GM12878 (cell line): ENCODE results near the gene SWT1. TPM values are rescaled to one million over a fixed set of nuclear protein-coding genes. Genes with fewer than 3 reads are reported as not detected.

Experiments
- CHD2 ChIP-seq: IDR thresholded peaks from 2 replicates; pipeline ENCODE4 v1.6.1; 2011; ENCODE audit warnings: low read depth, low read length, improper control_type of control experiment, borderline replicate concordance
- CREM ChIP-seq: IDR thresholded peaks from 2 replicates; pipeline ENCODE4 v1.6.1; 2014; ENCODE audit warnings: antibody characterized with exemption, low read depth
- FOXM1 ChIP-seq: IDR thresholded peaks from 2 replicates; pipeline ENCODE4 v1.6.1; 2012; ENCODE audit warnings: low read depth, mild to moderate bottlenecking, inconsistent platforms, low read length, moderate library complexity
- GABPA ChIP-seq: IDR thresholded peaks from 2 replicates; pipeline ENCODE4 v1.6.1; 2014; ENCODE audit warnings: antibody characterized with exemption, low read depth, mild to moderate bottlenecking, inconsistent platforms
- GATAD2B ChIP-seq: fragments of 450-650 bp; conservative IDR thresholded peaks from 2 replicates; pipeline ENCODE4 v1.6.1; 2017; ENCODE audit warnings: low read depth, mild to moderate bottlenecking, moderate library complexity
- HDAC6 ChIP-seq: fragments of 200-600 bp; sonication (generic); IDR thresholded peaks from one replicate; pipeline ENCODE4 v1.8.0; 2017; ENCODE audit warnings: antibody characterized with exemption; ENCODE audit not compliant: unreplicated experiment
- JUNB ChIP-seq: IDR thresholded peaks from 2 replicates; pipeline ENCODE4 v1.6.1; 2016; ENCODE audit warnings: antibody characterized with exemption, mild to moderate bottlenecking
- KLF5 ChIP-seq: fragments of 450-650 bp; IDR thresholded peaks from 2 replicates; pipeline ENCODE4 v1.6.1; 2014; ENCODE audit warnings: mild to moderate bottlenecking; ENCODE audit not compliant: partially characterized antibody
- MXI1 ChIP-seq: fragments of 150-350 bp; IDR thresholded peaks from 2 replicates; pipeline ENCODE4 v1.6.1; 2011; ENCODE audit warnings: low read depth, mild to moderate bottlenecking, inconsistent platforms, low read length, improper control_type of control experiment
- NFYA ChIP-seq: IDR thresholded peaks from 2 replicates; pipeline ENCODE4 v1.6.1; 2011; ENCODE audit warnings: low read depth, mild to moderate bottlenecking, low read length, improper control_type of control experiment, borderline replicate concordance
- NRF1 ChIP-seq: conservative IDR thresholded peaks from 2 replicates; pipeline ENCODE4 v1.6.1; 2011; ENCODE audit warnings: mild to moderate bottlenecking, low read depth, low read length, improper control_type of control experiment
- RAD21 ChIP-seq: IDR thresholded peaks from 2 replicates; pipeline ENCODE4 v1.6.1; 2011; ENCODE audit warnings: mild to moderate bottlenecking, low read depth, low read length, moderate library complexity; ENCODE audit not compliant: insufficient read depth
- RBBP5 ChIP-seq: fragments of 200-600 bp; sonication (generic); conservative IDR thresholded peaks from 2 replicates; pipeline ENCODE4 v1.6.1; 2016
- RUNX3 ChIP-seq: IDR thresholded peaks from 2 replicates; pipeline ENCODE4 v1.6.1; 2012; ENCODE audit warnings: low read length, inconsistent platforms
- SP1 ChIP-seq: IDR thresholded peaks from one replicate; pipeline ENCODE4 v1.6.1; 2011; ENCODE audit warnings: low read depth, low read length
- SPI1 ChIP-seq: IDR thresholded peaks from 2 replicates; pipeline ENCODE4 v1.6.1; 2011; ENCODE audit warnings: low read depth, mild to moderate bottlenecking, low read length, moderate library complexity, borderline replicate concordance; ENCODE audit not compliant: insufficient read depth
- SREBF1 ChIP-seq: IDR thresholded peaks from 2 replicates; pipeline ENCODE4 v1.6.1; 2012; ENCODE audit warnings: mild to moderate bottlenecking, low read length
- TARDBP ChIP-seq: IDR thresholded peaks from 2 replicates; pipeline ENCODE4 v1.6.1; 2016; ENCODE audit warnings: borderline replicate concordance
- TCF12 ChIP-seq: IDR thresholded peaks from 2 replicates; pipeline ENCODE4 v1.6.1; 2011; ENCODE audit warnings: low read depth, mild to moderate bottlenecking, low read length
- polyA plus RNA-seq, 11 experiments: library from polyadenylated mRNA; depleted of rRNA in 4 of 11; unstranded in 6 of 11; stranded (reverse) in 5 of 11; fragments of >200 nt; fragmentation: Nextera tagmentation in 4 of 11; fragmentation: Illumina TruSeq in 1 of 11; extraction: Ambion mirVana in 4 of 11; extraction: Trizol in 1 of 11; gene quantifications; 1 replicate in 1 of 11; 2 replicates in 10 of 11; pipeline versions ENCODE4 v1.2.1 to v1.2.3, GENCODE V29; 2011 to 2016; ENCODE audit warnings: inconsistent platforms in 2 of 11, missing spikeins in 2 of 11, low read depth in 1 of 11
- total RNA-seq, 4 experiments: library from RNA; depleted of rRNA in 3 of 4; stranded (reverse); fragments of >200 nt in 3 of 4; fragmentation: Illumina TruSeq in 1 of 4; extraction: Trizol in 1 of 4; gene quantifications; 2 replicates each; pipeline versions ENCODE4 v1.2.1 to v1.2.3, GENCODE V29; 2013 to 2021
- TF ChIP-seq, protein P1 (sequence below): fragments of 150-350 bp; IDR thresholded peaks from 2 replicates; pipeline ENCODE4 v1.6.1; 2016; ENCODE audit warnings: low read depth, low read length
- TF ChIP-seq, protein P2 (sequence below): IDR thresholded peaks from 2 replicates; pipeline ENCODE4 v1.6.1; 2012; ENCODE audit warnings: improper control_type of control experiment, low read depth, low read length; ENCODE audit not compliant: insufficient replicate concordance

The SWT1 gene
- total and polyA plus RNA-seq, 10 of the 15 experiments (the other 5 are each of a cell fraction or from before 2014, with no cell fraction given), result 1.0 to 4.2 (median 2.6) TPM

DNA sequence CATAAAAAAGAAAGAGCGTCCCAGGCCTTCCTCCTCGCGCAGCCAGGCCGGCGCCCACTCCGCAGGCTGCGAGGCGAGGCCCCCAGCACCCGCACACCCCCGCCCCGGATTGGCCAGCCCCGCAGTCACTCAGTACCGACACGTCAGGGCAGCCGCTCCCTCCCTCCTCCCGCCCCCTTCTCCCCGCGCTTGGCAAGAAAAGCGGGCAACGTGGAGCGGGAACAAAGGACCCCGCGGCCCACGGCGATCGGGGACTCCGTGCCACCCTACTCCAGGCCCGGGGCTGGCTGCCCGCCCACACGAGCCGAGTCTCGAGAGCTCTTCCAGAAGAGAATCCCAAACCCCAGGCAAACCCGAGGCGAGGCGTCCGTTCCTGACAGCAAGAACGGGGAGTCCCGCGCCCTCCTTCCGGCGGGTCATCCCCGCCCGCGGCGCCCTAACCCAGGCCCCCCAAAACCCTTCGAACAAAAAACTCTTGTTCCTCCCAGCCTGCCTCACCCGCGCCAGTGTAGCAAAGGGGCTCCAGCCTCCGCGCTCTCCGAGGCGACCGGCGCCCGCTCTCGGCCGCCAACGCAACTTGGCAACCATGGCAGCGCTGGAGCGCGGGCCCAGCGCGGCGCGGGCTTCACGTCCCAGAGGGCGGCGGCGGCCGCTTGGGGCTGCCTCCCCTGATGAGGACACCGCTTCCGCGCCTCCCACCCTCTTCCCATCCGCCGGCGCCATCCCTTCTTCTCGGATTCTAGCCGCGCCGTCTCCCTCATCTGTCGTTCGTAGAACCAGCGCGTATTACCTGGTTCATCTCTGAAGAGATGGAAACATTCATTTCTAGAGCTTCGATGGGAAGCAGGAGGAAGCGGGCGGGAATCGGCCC lies 159.4 kb downstream of the SWT1 start (continued):
- no peak for TF ChIP-seq RAD21
- peak; percentile 75 for TF ChIP-seq CHD2
- no peak for TF ChIP-seq SPI1
- TF ChIP-seq, protein P1, sequence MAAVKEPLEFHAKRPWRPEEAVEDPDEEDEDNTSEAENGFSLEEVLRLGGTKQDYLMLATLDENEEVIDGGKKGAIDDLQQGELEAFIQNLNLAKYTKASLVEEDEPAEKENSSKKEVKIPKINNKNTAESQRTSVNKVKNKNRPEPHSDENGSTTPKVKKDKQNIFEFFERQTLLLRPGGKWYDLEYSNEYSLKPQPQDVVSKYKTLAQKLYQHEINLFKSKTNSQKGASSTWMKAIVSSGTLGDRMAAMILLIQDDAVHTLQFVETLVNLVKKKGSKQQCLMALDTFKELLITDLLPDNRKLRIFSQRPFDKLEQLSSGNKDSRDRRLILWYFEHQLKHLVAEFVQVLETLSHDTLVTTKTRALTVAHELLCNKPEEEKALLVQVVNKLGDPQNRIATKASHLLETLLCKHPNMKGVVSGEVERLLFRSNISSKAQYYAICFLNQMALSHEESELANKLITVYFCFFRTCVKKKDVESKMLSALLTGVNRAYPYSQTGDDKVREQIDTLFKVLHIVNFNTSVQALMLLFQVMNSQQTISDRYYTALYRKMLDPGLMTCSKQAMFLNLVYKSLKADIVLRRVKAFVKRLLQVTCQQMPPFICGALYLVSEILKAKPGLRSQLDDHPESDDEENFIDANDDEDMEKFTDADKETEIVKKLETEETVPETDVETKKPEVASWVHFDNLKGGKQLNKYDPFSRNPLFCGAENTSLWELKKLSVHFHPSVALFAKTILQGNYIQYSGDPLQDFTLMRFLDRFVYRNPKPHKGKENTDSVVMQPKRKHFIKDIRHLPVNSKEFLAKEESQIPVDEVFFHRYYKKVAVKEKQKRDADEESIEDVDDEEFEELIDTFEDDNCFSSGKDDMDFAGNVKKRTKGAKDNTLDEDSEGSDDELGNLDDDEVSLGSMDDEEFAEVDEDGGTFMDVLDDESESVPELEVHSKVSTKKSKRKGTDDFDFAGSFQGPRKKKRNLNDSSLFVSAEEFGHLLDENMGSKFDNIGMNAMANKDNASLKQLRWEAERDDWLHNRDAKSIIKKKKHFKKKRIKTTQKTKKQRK, result no peak
- TF ChIP-seq GABPA, result 0 out of 2 replicates have a peak, but pooled peaks have one; percentile 9
- TF ChIP-seq TCF12, result no peak
- TF ChIP-seq HDAC6, result no peak
- TF ChIP-seq FOXM1, result no peak
- TF ChIP-seq RBBP5, result no peak
- no peak for TF ChIP-seq NFYA
- TF ChIP-seq TARDBP, result no peak
- no peak for TF ChIP-seq RUNX3
- TF ChIP-seq GATAD2B, result peak; percentile 67; the same call in 1 of the 2 replicates
- TF ChIP-seq, protein P2, sequence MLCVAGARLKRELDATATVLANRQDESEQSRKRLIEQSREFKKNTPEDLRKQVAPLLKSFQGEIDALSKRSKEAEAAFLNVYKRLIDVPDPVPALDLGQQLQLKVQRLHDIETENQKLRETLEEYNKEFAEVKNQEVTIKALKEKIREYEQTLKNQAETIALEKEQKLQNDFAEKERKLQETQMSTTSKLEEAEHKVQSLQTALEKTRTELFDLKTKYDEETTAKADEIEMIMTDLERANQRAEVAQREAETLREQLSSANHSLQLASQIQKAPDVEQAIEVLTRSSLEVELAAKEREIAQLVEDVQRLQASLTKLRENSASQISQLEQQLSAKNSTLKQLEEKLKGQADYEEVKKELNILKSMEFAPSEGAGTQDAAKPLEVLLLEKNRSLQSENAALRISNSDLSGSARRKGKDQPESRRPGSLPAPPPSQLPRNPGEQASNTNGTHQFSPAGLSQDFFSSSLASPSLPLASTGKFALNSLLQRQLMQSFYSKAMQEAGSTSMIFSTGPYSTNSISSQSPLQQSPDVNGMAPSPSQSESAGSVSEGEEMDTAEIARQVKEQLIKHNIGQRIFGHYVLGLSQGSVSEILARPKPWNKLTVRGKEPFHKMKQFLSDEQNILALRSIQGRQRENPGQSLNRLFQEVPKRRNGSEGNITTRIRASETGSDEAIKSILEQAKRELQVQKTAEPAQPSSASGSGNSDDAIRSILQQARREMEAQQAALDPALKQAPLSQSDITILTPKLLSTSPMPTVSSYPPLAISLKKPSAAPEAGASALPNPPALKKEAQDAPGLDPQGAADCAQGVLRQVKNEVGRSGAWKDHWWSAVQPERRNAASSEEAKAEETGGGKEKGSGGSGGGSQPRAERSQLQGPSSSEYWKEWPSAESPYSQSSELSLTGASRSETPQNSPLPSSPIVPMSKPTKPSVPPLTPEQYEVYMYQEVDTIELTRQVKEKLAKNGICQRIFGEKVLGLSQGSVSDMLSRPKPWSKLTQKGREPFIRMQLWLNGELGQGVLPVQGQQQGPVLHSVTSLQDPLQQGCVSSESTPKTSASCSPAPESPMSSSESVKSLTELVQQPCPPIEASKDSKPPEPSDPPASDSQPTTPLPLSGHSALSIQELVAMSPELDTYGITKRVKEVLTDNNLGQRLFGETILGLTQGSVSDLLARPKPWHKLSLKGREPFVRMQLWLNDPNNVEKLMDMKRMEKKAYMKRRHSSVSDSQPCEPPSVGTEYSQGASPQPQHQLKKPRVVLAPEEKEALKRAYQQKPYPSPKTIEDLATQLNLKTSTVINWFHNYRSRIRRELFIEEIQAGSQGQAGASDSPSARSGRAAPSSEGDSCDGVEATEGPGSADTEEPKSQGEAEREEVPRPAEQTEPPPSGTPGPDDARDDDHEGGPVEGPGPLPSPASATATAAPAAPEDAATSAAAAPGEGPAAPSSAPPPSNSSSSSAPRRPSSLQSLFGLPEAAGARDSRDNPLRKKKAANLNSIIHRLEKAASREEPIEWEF, result no peak
- TF ChIP-seq MXI1, result peak; percentile 69; the same call in 1 of the 2 replicates
- TF ChIP-seq CREM, result peak; percentile 67; the same call in 1 of the 2 replicates
- TF ChIP-seq SREBF1, result no peak
- TF ChIP-seq JUNB, result no peak
- TF ChIP-seq NRF1, result no peak
- no peak for TF ChIP-seq KLF5
- TF ChIP-seq SP1, result peak; percentile 76
